HepG2 (cell line): ENCODE measurements around the gene OXLD1. TPM values are rescaled to one million over a fixed set of nuclear protein-coding genes. Genes with fewer than 3 reads are reported as not detected.

Source experiments
- AHR ChIP-seq: IDR thresholded peaks from 2 replicates; pipeline ENCODE4 v1.6.1; 2018; ENCODE audit warnings: missing genetic modification reagents, missing compliant biosample characterization
- BORCS8-MEF2B ChIP-seq: sonication (generic); formaldehyde crosslinking; IDR thresholded peaks from 2 replicates; pipeline ENCODE4 v1.8.0; 2022; ENCODE audit warnings: mild to moderate bottlenecking, missing genetic modification reagents
- KLF11 ChIP-seq: IDR thresholded peaks from 2 replicates; pipeline ENCODE4 v1.6.1; 2016; ENCODE audit warnings: missing compliant biosample characterization
- KLF13 ChIP-seq: sonication (generic); formaldehyde crosslinking; IDR thresholded peaks from 2 replicates; pipeline ENCODE4 v1.4.0; 2020; ENCODE audit warnings: mild to moderate bottlenecking, missing genetic modification reagents
- KLF16 ChIP-seq, 2 experiments: sonication (generic) in 1 of 2; formaldehyde crosslinking in 1 of 2; IDR thresholded peaks; 2 replicates each; pipeline versions ENCODE4 v1.6.1 to v1.8.0; 2016 to 2023; ENCODE audit warnings: missing genetic modification reagents in 2 of 2, missing compliant biosample characterization in 1 of 2
- LBX2 ChIP-seq: sonication (generic); formaldehyde crosslinking; IDR thresholded peaks from 2 replicates; pipeline ENCODE4 v1.5.0; 2020; ENCODE audit warnings: missing genetic modification reagents, mild to moderate bottlenecking, borderline replicate concordance
- NFAT5 ChIP-seq: sonication (generic); formaldehyde crosslinking; IDR thresholded peaks from 2 replicates; pipeline ENCODE4 v1.4.0; 2020; ENCODE audit warnings: missing genetic modification reagents
- NRL ChIP-seq: sonication (generic); formaldehyde crosslinking; IDR thresholded peaks from 2 replicates; pipeline ENCODE4 v1.5.0; 2020; ENCODE audit warnings: missing genetic modification reagents, mild to moderate bottlenecking, moderate library complexity, borderline replicate concordance
- PAWR ChIP-seq: sonication (generic); formaldehyde crosslinking; IDR thresholded peaks from 2 replicates; pipeline ENCODE4 v1.4.0; 2020; ENCODE audit warnings: missing genetic modification reagents, mild to moderate bottlenecking, borderline replicate concordance
- PHF5A ChIP-seq: IDR thresholded peaks from one replicate; pipeline ENCODE4 v1.6.1; 2018; ENCODE audit warnings: low read depth, missing genetic modification reagents; ENCODE audit not compliant: unreplicated experiment
- POGZ ChIP-seq: sonication (generic); formaldehyde crosslinking; IDR thresholded peaks from 2 replicates; pipeline ENCODE4 v1.4.0; 2020; ENCODE audit warnings: mild to moderate bottlenecking, missing genetic modification reagents
- STAG1 ChIP-seq: sonication (generic); formaldehyde crosslinking; IDR thresholded peaks from 2 replicates; pipeline ENCODE4 v1.4.0; 2020; ENCODE audit warnings: missing genetic modification reagents
- THAP8 ChIP-seq: sonication (generic); formaldehyde crosslinking; IDR thresholded peaks from 2 replicates; pipeline ENCODE4 v1.5.1; 2020; ENCODE audit warnings: missing genetic modification reagents, mild to moderate bottlenecking, borderline replicate concordance
- ZFP90 ChIP-seq: sonication (generic); formaldehyde crosslinking; IDR thresholded peaks from 2 replicates; pipeline ENCODE4 v1.8.0; 2022; ENCODE audit warnings: missing genetic modification reagents, mild to moderate bottlenecking, inconsistent platforms, borderline replicate concordance
- ZFX ChIP-seq: sonication (generic); formaldehyde crosslinking; IDR thresholded peaks from 2 replicates; pipeline ENCODE4 v1.4.0; 2020; ENCODE audit warnings: mild to moderate bottlenecking, low read depth, missing genetic modification reagents, moderate library complexity
- ZNF17 ChIP-seq: sonication (generic); formaldehyde crosslinking; IDR thresholded peaks from 2 replicates; pipeline ENCODE4 v1.5.0; 2020; ENCODE audit warnings: mild to moderate bottlenecking, missing genetic modification reagents
- ZNF230 ChIP-seq: sonication (generic); formaldehyde crosslinking; IDR thresholded peaks from 2 replicates; pipeline ENCODE4 v1.4.0; 2020; ENCODE audit warnings: mild to moderate bottlenecking, missing genetic modification reagents
- ZNF501 ChIP-seq: sonication (generic); formaldehyde crosslinking; IDR thresholded peaks from 2 replicates; pipeline ENCODE4 v1.5.1; 2020; ENCODE audit warnings: mild to moderate bottlenecking, moderate library complexity, missing genetic modification reagents
- ZNF670 ChIP-seq: sonication (generic); formaldehyde crosslinking; IDR thresholded peaks from 2 replicates; pipeline ENCODE4 v1.8.0; 2022; ENCODE audit warnings: mild to moderate bottlenecking, missing genetic modification reagents, borderline replicate concordance
- ZNF691 ChIP-seq: sonication (generic); formaldehyde crosslinking; IDR thresholded peaks from 2 replicates; pipeline ENCODE4 v1.4.0; 2020; ENCODE audit warnings: missing genetic modification reagents, low read depth, mild to moderate bottlenecking, borderline replicate concordance
- ZNF775 ChIP-seq: sonication (generic); formaldehyde crosslinking; IDR thresholded peaks from 2 replicates; pipeline ENCODE4 v1.4.0; 2020; ENCODE audit warnings: missing genetic modification reagents, mild to moderate bottlenecking, moderate library complexity, borderline replicate concordance
- polyA plus RNA-seq, 8 experiments: library from polyadenylated mRNA; depleted of rRNA in 3 of 8; stranded (reverse) in 7 of 8; unstranded in 1 of 8; fragments of >200 nt; fragmentation: Illumina TruSeq in 4 of 8; extraction: Trizol in 4 of 8; gene quantifications; 2 replicates each; pipeline versions ENCODE4 v1.2.1 to v1.2.3, GENCODE V29; 2011 to 2016; ENCODE audit warnings: low read depth in 4 of 8, missing spikeins in 1 of 8, mixed read lengths in 1 of 8; ENCODE audit not compliant: insufficient read depth in 1 of 8
- total RNA-seq, 5 experiments: library from RNA; depleted of rRNA; stranded (reverse); fragments of >200 nt; fragmentation: Illumina TruSeq; extraction: Trizol; gene quantifications; 2 replicates each; pipeline ENCODE4 v1.2.3, GENCODE V29; 2016; ENCODE audit warnings: low read depth in 1 of 5

The OXLD1 gene
- total and polyA plus RNA-seq, 2 of the 13 experiments (the other 11 are each of a cell fraction or from before 2014, with no cell fraction given): 27.1 to 37.5 TPM

GRCh38 chr17:81665205-81666091 is 957 bp downstream of the OXLD1 start (continued):
- no peak for TF ChIP-seq STAG1
- 0 out of 2 replicates have a peak, but pooled peaks have one; percentile 9 for TF ChIP-seq ZNF230
- peak; percentile 5; the same call in 1 of the 2 replicates for TF ChIP-seq ZNF501
- peak; percentile 36; the same call in 1 of the 2 replicates for TF ChIP-seq ZFX (CRISPR knock-in tag)
- TF ChIP-seq THAP8: 0 out of 2 replicates have a peak, but pooled peaks have one; percentile 60
- peak; percentile 69 for TF ChIP-seq NRL (CRISPR knock-in tag)
- TF ChIP-seq KLF11 (CRISPR knock-in tag): no peak
- TF ChIP-seq ZNF17: no peak
- TF ChIP-seq ZNF691 (CRISPR knock-in tag): no peak
- TF ChIP-seq BORCS8-MEF2B (CRISPR knock-in tag): peak; percentile 80
- TF ChIP-seq AHR (CRISPR knock-in tag): peak; percentile 63; the same call in 1 of the 2 replicates
- 0 out of 2 replicates have a peak, but pooled peaks have one; percentile 67 for TF ChIP-seq KLF13 (CRISPR knock-in tag)
- TF ChIP-seq KLF16 (CRISPR knock-in tag; IDR thresholded peaks at IDR 0.05): 0 out of 4 replicates have a peak, but pooled peaks of 1 of the 2 experiments have one; percentile 12
- TF ChIP-seq ZNF775 (CRISPR knock-in tag): no peak
- no peak for TF ChIP-seq PHF5A (CRISPR knock-in tag)
- 0 out of 2 replicates have a peak, but pooled peaks have one; percentile 42 for TF ChIP-seq NFAT5 (CRISPR knock-in tag)
- TF ChIP-seq POGZ: no peak
- TF ChIP-seq PAWR (CRISPR knock-in tag): no peak
- no peak for TF ChIP-seq LBX2 (CRISPR knock-in tag)
- TF ChIP-seq ZFP90 (CRISPR knock-in tag): peak; percentile 22; the same call in 1 of the 2 replicates
- TF ChIP-seq ZNF670: peak; percentile 46; the same call in 1 of the 2 replicates
